PFSK-1 (cell line): Measurements from ENCODE around the gene FBXO8.

Experiments used
- FOXP2 ChIP-seq: optimal IDR thresholded peaks from 2 replicates; pipeline ENCODE3; 2011; ENCODE audit warnings: borderline replicate concordance, control low read depth, inconsistent platforms; ENCODE audit not compliant: insufficient read depth; ENCODE audit errors: extremely low read length, extremely low read depth
- POLR2AphosphoS5 ChIP-seq: IDR thresholded peaks from 2 replicates; pipeline ENCODE4 v1.6.1; 2012; ENCODE audit warnings: low read depth, mild to moderate bottlenecking, control low read depth, low read length, moderate library complexity
- REST ChIP-seq, 2 experiments: IDR thresholded peaks; 2 replicates each; pipeline versions ENCODE4 v1.6.1 to v1.8.0; 2011 to 2012; ENCODE audit warnings: low read depth in 2 of 2, low read length in 2 of 2, control low read depth in 1 of 2, inconsistent platforms in 1 of 2, mild to moderate bottlenecking in 1 of 2, moderate library complexity in 1 of 2; ENCODE audit not compliant: insufficient read depth in 1 of 2
- SIN3A ChIP-seq: IDR thresholded peaks from 2 replicates; pipeline ENCODE4 v1.6.1; 2012; ENCODE audit warnings: mild to moderate bottlenecking, low read length, moderate library complexity, borderline replicate concordance; ENCODE audit not compliant: insufficient read depth
- TAF1 ChIP-seq: IDR thresholded peaks from 2 replicates; pipeline ENCODE4 v1.6.1; 2012; ENCODE audit warnings: low read length, control low read depth, borderline replicate concordance; ENCODE audit not compliant: insufficient read depth

Gene FBXO8

DNA sequence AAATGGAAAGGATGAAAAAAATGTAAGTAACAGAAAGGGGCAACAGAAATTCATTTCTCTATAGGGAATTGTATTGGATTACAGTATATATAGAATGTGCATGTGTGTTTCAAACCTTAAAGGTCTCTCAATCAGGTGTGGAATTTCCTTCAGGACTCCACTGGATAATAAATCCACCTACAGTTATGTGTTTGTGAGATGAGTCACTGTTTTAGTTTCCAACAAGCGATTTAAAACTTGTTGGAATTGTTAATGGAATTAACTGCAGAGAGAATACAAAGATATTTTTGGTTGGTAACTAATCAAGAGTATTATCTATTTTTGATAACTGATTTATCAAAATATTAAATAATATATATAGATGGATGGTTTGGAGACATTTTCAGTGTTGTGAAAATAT is 33.1 kb upstream of the FBXO8 start:
- TF ChIP-seq TAF1 (no peak), POLR2AphosphoS5 (no peak), SIN3A (no peak), FOXP2 (no peak), REST (IDR thresholded peaks at IDR 0.05; ENCODE audit: insufficient read depth in 1 of 2, low read depth in 2 of 2, low read length in 2 of 2) (no peak)

- TF ChIP-seq FOXP2 (no peak), POLR2AphosphoS5 (no peak), TAF1 (no peak), REST (IDR thresholded peaks at IDR 0.05; ENCODE audit: insufficient read depth in 1 of 2, low read depth in 2 of 2, low read length in 2 of 2) (no peak), SIN3A (no peak)
Measured at GRCh38 chr4:174314770-174315169, 31.3 kb upstream of the FBXO8 start.

DNA sequence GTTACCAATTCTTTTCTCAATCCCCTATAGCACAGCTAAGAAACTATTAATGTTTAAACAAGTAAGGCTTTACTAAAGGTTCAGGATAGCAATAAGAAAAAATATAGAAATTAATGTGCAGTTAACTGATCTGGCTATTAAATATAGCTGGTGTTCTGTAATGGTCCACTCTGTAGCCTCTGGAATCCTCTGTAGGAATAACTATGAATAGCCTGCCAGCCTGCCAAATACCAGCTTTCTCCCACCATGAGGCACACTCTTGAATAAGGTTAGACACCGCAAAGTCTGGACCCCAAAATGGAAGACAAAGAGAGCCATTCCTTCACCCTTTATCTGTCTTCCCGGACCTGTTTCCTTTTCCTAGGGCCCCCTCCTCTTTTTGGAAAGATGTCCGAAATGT is 30.8 kb upstream of the FBXO8 start:
- TF ChIP-seq REST (IDR thresholded peaks at IDR 0.05; ENCODE audit: insufficient read depth in 1 of 2, low read depth in 2 of 2, low read length in 2 of 2), result no peak
- no peak for TF ChIP-seq POLR2AphosphoS5
- TF ChIP-seq TAF1, result no peak
- TF ChIP-seq SIN3A, result no peak
- no peak for TF ChIP-seq FOXP2

- TF ChIP-seq TAF1 (no peak), REST (IDR thresholded peaks at IDR 0.05; ENCODE audit: insufficient read depth in 1 of 2, low read depth in 2 of 2, low read length in 2 of 2) (no peak), POLR2AphosphoS5 (no peak), SIN3A (no peak), FOXP2 (no peak)
Measured at GRCh38 chr4:174312993-174313392, 29.5 kb upstream of the FBXO8 start.

DNA sequence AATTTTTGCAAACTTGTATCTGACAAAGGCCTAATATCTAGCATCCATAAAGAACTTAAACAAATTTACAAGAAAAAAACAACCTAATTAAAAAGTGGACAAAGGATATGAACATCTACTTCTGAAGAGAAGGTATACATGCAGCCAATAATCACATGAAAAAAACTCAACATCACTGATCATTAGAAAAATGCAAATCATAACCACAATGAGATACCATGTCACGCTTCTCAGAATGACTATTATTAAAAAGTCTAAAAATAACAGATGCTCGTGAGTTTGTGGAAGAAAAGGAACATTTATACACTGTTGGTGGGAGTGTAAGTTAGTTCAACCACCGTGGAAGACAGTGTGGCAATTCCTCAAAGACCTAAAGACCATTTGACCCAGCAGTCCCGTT is 24.2 kb upstream of the FBXO8 start:
- TF ChIP-seq SIN3A (no peak), REST (IDR thresholded peaks at IDR 0.05; ENCODE audit: insufficient read depth in 1 of 2, low read depth in 2 of 2, low read length in 2 of 2) (no peak), TAF1 (no peak), FOXP2 (no peak), POLR2AphosphoS5 (no peak)
